ENCODE measurements around the gene RBM20.

RBM20 gene

GRCh38 chr10:110853921-110854605, 209.9 kb downstream of the RBM20 start:
- Histone ChIP-seq H3K4me3 (ENCODE audit: low read depth, low read length) (no peak overlapping the region), H3K9me3 (ENCODE audit: control insufficient read depth, insufficient read depth, low read depth, low read length) (peaks cover 5% of the 10 kb centered on the region; the same call in 1 of the 2 replicates), H3K27ac (ENCODE audit: low read depth, low read length) (no peak overlapping the region), H3K9ac (ENCODE audit: low read length) (no peak overlapping the region), H3K36me3 (ENCODE audit: control insufficient read depth, insufficient read depth, low read length) (no peaks in the 10 kb centered on the region), H3K4me1 (ENCODE audit: control insufficient read depth, insufficient read depth, low read length) (no peaks in the 10 kb centered on the region; the same call in 1 of the 2 replicates), H3K27me3 (ENCODE audit: control insufficient read depth, insufficient read depth, low read length) (no peaks in the 10 kb centered on the region)

- Histone ChIP-seq H3K4me1 (ENCODE audit: control insufficient read depth, insufficient read depth, low read length) (peaks cover 5% of the 10 kb centered on the region; the same call in 1 of the 2 replicates), H3K36me3 (ENCODE audit: control insufficient read depth, insufficient read depth, low read length) (no peaks in the 10 kb centered on the region), H3K27me3 (ENCODE audit: control insufficient read depth, insufficient read depth, low read length) (no peaks in the 10 kb centered on the region), H3K27ac (ENCODE audit: low read depth, low read length) (no peak overlapping the region), H3K9me3 (ENCODE audit: control insufficient read depth, insufficient read depth, low read depth, low read length) (peaks cover 5% of the 10 kb centered on the region; the same call in 1 of the 2 replicates), H3K9ac (ENCODE audit: low read length) (peak overlapping the region; percentile 5), H3K4me3 (ENCODE audit: low read depth, low read length) (no peak overlapping the region)
These were observed 213.4 kb downstream of the RBM20 start for GRCh38 chr10:110857265-110858171.

- Histone ChIP-seq H3K27me3 (ENCODE audit: control insufficient read depth, insufficient read depth, low read length) (no peaks in the 10 kb centered on the region), H3K27ac (ENCODE audit: low read depth, low read length) (no peak overlapping the region), H3K4me1 (ENCODE audit: control insufficient read depth, insufficient read depth, low read length) (peaks cover 5% of the 10 kb centered on the region; the same call in 1 of the 2 replicates), H3K36me3 (ENCODE audit: control insufficient read depth, insufficient read depth, low read length) (no peaks in the 10 kb centered on the region), H3K9ac (ENCODE audit: low read length) (no peak overlapping the region), H3K4me3 (ENCODE audit: low read depth, low read length) (no peak overlapping the region), H3K9me3 (ENCODE audit: control insufficient read depth, insufficient read depth, low read depth, low read length) (peaks cover 5% of the 10 kb centered on the region; the same call in 1 of the 2 replicates)
These were observed 214.3 kb downstream of the RBM20 start for GRCh38 chr10:110858297-110858934.

- Histone ChIP-seq H3K27me3 (ENCODE audit: control insufficient read depth, insufficient read depth, low read length) (no peaks in the 10 kb centered on the region), H3K9me3 (ENCODE audit: control insufficient read depth, insufficient read depth, low read depth, low read length) (peaks cover 5% of the 10 kb centered on the region; the same call in 1 of the 2 replicates), H3K4me3 (ENCODE audit: low read depth, low read length) (no peak overlapping the region), H3K4me1 (ENCODE audit: control insufficient read depth, insufficient read depth, low read length) (peaks cover 5% of the 10 kb centered on the region; the same call in 1 of the 2 replicates), H3K36me3 (ENCODE audit: control insufficient read depth, insufficient read depth, low read length) (no peaks in the 10 kb centered on the region), H3K27ac (ENCODE audit: low read depth, low read length) (no peak overlapping the region), H3K9ac (ENCODE audit: low read length) (no peak overlapping the region)
These were observed 215.3 kb downstream of the RBM20 start for GRCh38 chr10:110859206-110859972.

GRCh38 chr10:110859973-110860376, 215.8 kb downstream of the RBM20 start:
- H3K4me3 ChIP-seq (ENCODE audit: low read depth, low read length): no peak overlapping the region
- peaks cover 5% of the 10 kb centered on the region; the same call in 1 of the 2 replicates for H3K4me1 ChIP-seq (ENCODE audit: control insufficient read depth, insufficient read depth, low read length)
- no peak overlapping the region for H3K27ac ChIP-seq (ENCODE audit: low read depth, low read length)
- H3K36me3 ChIP-seq (ENCODE audit: control insufficient read depth, insufficient read depth, low read length): no peaks in the 10 kb centered on the region
- H3K9me3 ChIP-seq (ENCODE audit: control insufficient read depth, insufficient read depth, low read depth, low read length): peaks cover 3% of the 10 kb centered on the region; the same call in 1 of the 2 replicates
- H3K9ac ChIP-seq (ENCODE audit: low read length): no peak overlapping the region
- no peaks in the 10 kb centered on the region for H3K27me3 ChIP-seq (ENCODE audit: control insufficient read depth, insufficient read depth, low read length)

GRCh38 chr10:110860576-110861241, 216.6 kb downstream of the RBM20 start:
- Histone ChIP-seq H3K9ac (ENCODE audit: low read length) (no peak overlapping the region), H3K4me1 (ENCODE audit: control insufficient read depth, insufficient read depth, low read length) (peaks cover 8% of the 10 kb centered on the region; the same call in 1 of the 2 replicates), H3K4me3 (ENCODE audit: low read depth, low read length) (no peak overlapping the region), H3K9me3 (ENCODE audit: control insufficient read depth, insufficient read depth, low read depth, low read length) (peaks cover 2% of the 10 kb centered on the region; the same call in 1 of the 2 replicates), H3K27me3 (ENCODE audit: control insufficient read depth, insufficient read depth, low read length) (no peaks in the 10 kb centered on the region), H3K27ac (ENCODE audit: low read depth, low read length) (no peak overlapping the region), H3K36me3 (ENCODE audit: control insufficient read depth, insufficient read depth, low read length) (no peaks in the 10 kb centered on the region)

- peaks cover 9% of the 10 kb centered on the region; the same call in 1 of the 2 replicates for H3K4me1 ChIP-seq (ENCODE audit: control insufficient read depth, insufficient read depth, low read length)
These were observed 217.3 kb downstream of the RBM20 start for GRCh38 chr10:110861476-110861875.

GRCh38 chr10:110861930-110862649, 218.0 kb downstream of the RBM20 start:
- Histone ChIP-seq H3K36me3 (ENCODE audit: control insufficient read depth, insufficient read depth, low read length) (no peaks in the 10 kb centered on the region), H3K27me3 (ENCODE audit: control insufficient read depth, insufficient read depth, low read length) (no peaks in the 10 kb centered on the region), H3K9ac (ENCODE audit: low read length) (no peak overlapping the region), H3K27ac (ENCODE audit: low read depth, low read length) (no peak overlapping the region), H3K4me3 (ENCODE audit: low read depth, low read length) (no peak overlapping the region), H3K4me1 (ENCODE audit: control insufficient read depth, insufficient read depth, low read length) (peaks cover 11% of the 10 kb centered on the region; the same call in 1 of the 2 replicates), H3K9me3 (ENCODE audit: control insufficient read depth, insufficient read depth, low read depth, low read length) (no peaks in the 10 kb centered on the region)

More at GRCh38 chr10:110861476-110861875, 217.3 kb downstream of the RBM20 start:
- Histone ChIP-seq H3K9ac (ENCODE audit: low read length) (no peak overlapping the region), H3K36me3 (ENCODE audit: control insufficient read depth, insufficient read depth, low read length) (no peaks in the 10 kb centered on the region), H3K4me3 (ENCODE audit: low read depth, low read length) (no peak overlapping the region), H3K27me3 (ENCODE audit: control insufficient read depth, insufficient read depth, low read length) (no peaks in the 10 kb centered on the region), H3K9me3 (ENCODE audit: control insufficient read depth, insufficient read depth, low read depth, low read length) (no peaks in the 10 kb centered on the region), H3K27ac (ENCODE audit: low read depth, low read length) (no peak overlapping the region)

- H3K36me3 ChIP-seq (ENCODE audit: control insufficient read depth, insufficient read depth, low read length): no peaks in the 10 kb centered on the region
These were observed 218.8 kb downstream of the RBM20 start for GRCh38 chr10:110862961-110863360.

More at GRCh38 chr10:110862961-110863360, 218.8 kb downstream of the RBM20 start:
- Histone ChIP-seq H3K27me3 (ENCODE audit: control insufficient read depth, insufficient read depth, low read length) (no peaks in the 10 kb centered on the region), H3K4me3 (ENCODE audit: low read depth, low read length) (no peak overlapping the region), H3K9ac (ENCODE audit: low read length) (no peak overlapping the region), H3K4me1 (ENCODE audit: control insufficient read depth, insufficient read depth, low read length) (peaks cover 17% of the 10 kb centered on the region; the same call in 1 of the 2 replicates), H3K9me3 (ENCODE audit: control insufficient read depth, insufficient read depth, low read depth, low read length) (no peaks in the 10 kb centered on the region), H3K27ac (ENCODE audit: low read depth, low read length) (no peak overlapping the region)

Data from HUES6 (cell line).